Activated naive CD4-positive, alpha-beta T cell treated with anti-CD3 and anti-CD28 coated beads, Interleukin-2, amount 50 U/mL, for 24 hours (primary cell): Measurements from ENCODE around the gene SLC26A9.
"Not testable (repeated sequence)": the region's sequence is repeated elsewhere in the genome, so short reads cannot be mapped to it uniquely, and the experiment has no call there.

Source experiments
- H3K27ac Mint-ChIP-seq: one replicate; pipeline ENCODE4 v1.8.0; 2021; ENCODE audit warnings: mild to moderate bottlenecking, mixed read lengths
- H3K27me3 Mint-ChIP-seq: one replicate; pipeline ENCODE4 v1.8.0; 2021; ENCODE audit warnings: mixed read lengths
- H3K36me3 Mint-ChIP-seq: one replicate; pipeline ENCODE4 v1.8.0; 2021; ENCODE audit warnings: mixed read lengths
- H3K4me1 Mint-ChIP-seq: one replicate; pipeline ENCODE4 v1.8.0; 2021; ENCODE audit warnings: mixed read lengths
- H3K4me3 Mint-ChIP-seq: one replicate; pipeline ENCODE4 v1.8.0; 2021; ENCODE audit warnings: mild to moderate bottlenecking, mixed read lengths
- H3K9me3 Mint-ChIP-seq: one replicate; pipeline ENCODE4 v1.8.0; 2021; ENCODE audit warnings: mixed read lengths

SLC26A9 gene

DNA sequence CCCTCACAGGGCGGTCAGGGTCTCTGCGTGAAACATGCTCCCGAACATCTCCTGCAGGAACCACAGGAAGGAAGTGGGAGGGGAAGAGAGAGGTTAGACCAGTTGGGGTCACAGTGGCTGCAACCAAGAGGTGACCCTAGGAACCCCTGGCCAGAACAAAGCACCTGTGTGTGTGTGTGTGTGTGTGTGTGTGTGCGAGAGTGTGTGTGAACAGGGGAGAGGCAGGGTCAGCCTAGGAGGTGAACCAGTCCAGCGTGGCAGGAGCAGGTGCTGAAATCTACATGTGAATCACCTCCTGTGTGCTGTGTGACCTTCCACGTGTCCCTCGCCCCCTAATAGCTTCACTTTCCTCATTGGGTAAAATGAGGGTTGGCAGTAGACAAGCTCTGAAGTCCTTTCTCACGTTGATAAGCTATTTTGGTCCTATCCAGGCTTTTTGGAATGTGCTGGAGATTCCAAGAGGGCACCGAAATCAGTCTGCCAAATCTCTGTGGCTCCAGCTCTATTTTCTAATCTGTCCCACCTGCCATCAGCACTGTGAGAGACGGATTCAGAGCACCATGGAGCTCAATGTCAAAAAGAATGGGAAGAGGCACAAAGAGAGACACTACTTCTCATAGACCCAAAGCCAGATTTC is 27.8 kb downstream of the SLC26A9 start:
- no peak overlapping the region for H3K27ac Mint-ChIP-seq
- no peak overlapping the region for H3K4me3 Mint-ChIP-seq
- no peaks in the 10 kb centered on the region for H3K9me3 Mint-ChIP-seq
- no peaks in the 10 kb centered on the region for H3K4me1 Mint-ChIP-seq
- peaks cover 3% of the 10 kb centered on the region for H3K27me3 Mint-ChIP-seq
- no peaks in the 10 kb centered on the region for H3K36me3 Mint-ChIP-seq

GRCh38 chr1:205914730-205915129 is 28.5 kb downstream of the SLC26A9 start:
- H3K4me3 Mint-ChIP-seq, result no peak overlapping the region
- H3K27me3 Mint-ChIP-seq, result peaks cover 1% of the 10 kb centered on the region
- no peaks in the 10 kb centered on the region for H3K4me1 Mint-ChIP-seq
- H3K9me3 Mint-ChIP-seq, result no peaks in the 10 kb centered on the region
- H3K36me3 Mint-ChIP-seq, result no peaks in the 10 kb centered on the region
- no peak overlapping the region for H3K27ac Mint-ChIP-seq

- Mint-ChIP-seq H3K4me3 (no peak overlapping the region), H3K36me3 (no peaks in the 10 kb centered on the region), H3K27ac (no peak overlapping the region), H3K9me3 (no peaks in the 10 kb centered on the region), H3K27me3 (peaks cover 1% of the 10 kb centered on the region), H3K4me1 (no peaks in the 10 kb centered on the region)
These were observed 29.1 kb downstream of the SLC26A9 start for GRCh38 chr1:205914155-205914507.

GRCh38 chr1:205913451-205914154 is 29.7 kb downstream of the SLC26A9 start:
- no peaks in the 10 kb centered on the region for H3K36me3 Mint-ChIP-seq
- no peak overlapping the region for H3K4me3 Mint-ChIP-seq
- no peak overlapping the region for H3K27ac Mint-ChIP-seq
- H3K9me3 Mint-ChIP-seq, result no peaks in the 10 kb centered on the region
- no peaks in the 10 kb centered on the region for H3K4me1 Mint-ChIP-seq
- peaks cover 1% of the 10 kb centered on the region for H3K27me3 Mint-ChIP-seq

- Mint-ChIP-seq H3K27me3 (no peaks in the 10 kb centered on the region), H3K4me3 (no peak overlapping the region), H3K9me3 (no peaks in the 10 kb centered on the region), H3K27ac (no peak overlapping the region), H3K4me1 (no peaks in the 10 kb centered on the region), H3K36me3 (no peaks in the 10 kb centered on the region)
These were observed 35.5 kb downstream of the SLC26A9 start for GRCh38 chr1:205907794-205908193.

DNA sequence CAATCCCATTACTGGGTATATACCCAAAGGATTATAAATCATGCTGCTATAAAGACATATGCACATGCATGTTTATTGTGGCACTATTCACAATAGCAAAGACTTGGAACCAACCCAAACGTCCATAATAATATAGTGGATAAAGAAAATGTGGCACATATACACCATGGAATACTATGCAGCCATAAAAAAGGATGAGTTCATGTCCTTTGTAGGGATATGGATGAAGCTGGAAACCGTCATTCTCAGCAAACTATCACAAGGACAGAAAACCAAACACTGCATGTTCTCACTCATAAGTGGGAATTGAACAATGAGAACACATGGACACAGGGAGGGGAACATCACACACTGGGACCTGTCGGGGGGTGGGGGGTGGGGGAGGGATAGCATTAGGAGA is 38.2 kb downstream of the SLC26A9 start:
- H3K27ac Mint-ChIP-seq, H3K36me3 Mint-ChIP-seq, H3K4me3 Mint-ChIP-seq, H3K27me3 Mint-ChIP-seq, H3K4me1 Mint-ChIP-seq, H3K9me3 Mint-ChIP-seq: not testable (repeated sequence)

DNA sequence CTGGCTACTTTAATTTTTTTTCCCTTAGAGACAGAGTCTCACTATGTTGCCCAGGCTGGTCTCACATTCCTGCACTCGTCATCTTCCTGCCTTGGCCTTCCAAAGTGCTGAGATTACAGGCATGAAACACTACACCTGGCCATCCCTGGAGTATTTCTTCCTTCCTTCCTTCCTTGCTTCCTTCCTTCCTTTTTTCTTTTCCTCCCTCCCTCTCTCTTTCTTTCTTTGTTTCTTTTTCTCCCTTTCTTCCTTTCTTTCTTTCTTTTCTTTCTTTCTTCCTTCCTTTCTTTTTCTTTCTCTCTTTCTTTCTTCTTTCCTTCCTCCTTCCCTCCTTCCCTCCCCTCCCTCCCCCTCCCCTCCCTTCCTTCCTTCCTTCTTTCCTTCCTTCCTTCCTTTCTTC is 46.9 kb downstream of the SLC26A9 start:
- Mint-ChIP-seq H3K27ac (no peak overlapping the region), H3K27me3 (peaks cover 1% of the 10 kb centered on the region), H3K4me1 (no peaks in the 10 kb centered on the region), H3K9me3 (no peaks in the 10 kb centered on the region), H3K36me3 (peaks cover 16% of the 10 kb centered on the region), H3K4me3 (no peak overlapping the region)

- H3K36me3 Mint-ChIP-seq, result peaks cover 18% of the 10 kb centered on the region
- H3K27me3 Mint-ChIP-seq, H3K4me1 Mint-ChIP-seq, H3K9me3 Mint-ChIP-seq, H3K27ac Mint-ChIP-seq, H3K4me3 Mint-ChIP-seq: not testable (repeated sequence)
These were observed 49.1 kb downstream of the SLC26A9 start for GRCh38 chr1:205894119-205894518.

GRCh38 chr1:205892175-205892574 is 51.1 kb downstream of the SLC26A9 start:
- not testable (repeated sequence) for H3K4me1 Mint-ChIP-seq, H3K4me3 Mint-ChIP-seq, H3K27me3 Mint-ChIP-seq, H3K9me3 Mint-ChIP-seq, H3K27ac Mint-ChIP-seq
- peaks cover 22% of the 10 kb centered on the region for H3K36me3 Mint-ChIP-seq

- H3K4me3 Mint-ChIP-seq, H3K27me3 Mint-ChIP-seq, H3K27ac Mint-ChIP-seq, H3K9me3 Mint-ChIP-seq, H3K4me1 Mint-ChIP-seq: not testable (repeated sequence)
- H3K36me3 Mint-ChIP-seq, result peaks cover 19% of the 10 kb centered on the region
These were observed 51.8 kb downstream of the SLC26A9 start for GRCh38 chr1:205891481-205891880.

DNA sequence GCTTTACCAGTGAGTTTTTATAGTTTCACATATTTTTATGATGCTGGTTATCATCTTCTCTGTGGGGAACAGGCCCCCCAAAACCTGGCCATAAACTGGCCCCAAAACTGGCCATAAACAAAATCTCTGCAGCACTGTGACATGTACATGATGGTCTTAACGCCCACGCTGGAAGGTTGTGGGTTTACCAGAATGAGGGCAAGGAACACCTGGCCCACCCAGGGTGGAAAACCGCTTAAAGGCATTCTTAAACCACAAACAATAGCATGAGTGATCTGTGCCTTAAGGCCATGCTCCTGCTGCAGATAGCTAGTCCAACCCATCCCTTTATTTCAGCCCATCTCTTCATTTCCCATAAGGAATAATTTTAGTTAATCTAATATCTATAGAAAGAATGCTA is 52.6 kb downstream of the SLC26A9 start:
- H3K4me1 Mint-ChIP-seq, H3K27ac Mint-ChIP-seq, H3K4me3 Mint-ChIP-seq, H3K9me3 Mint-ChIP-seq, H3K27me3 Mint-ChIP-seq: not testable (repeated sequence)
- H3K36me3 Mint-ChIP-seq, result peaks cover 16% of the 10 kb centered on the region

GRCh38 chr1:205889706-205890105 is 53.5 kb downstream of the SLC26A9 start:
- H3K4me3 Mint-ChIP-seq, H3K27ac Mint-ChIP-seq, H3K4me1 Mint-ChIP-seq, H3K27me3 Mint-ChIP-seq, H3K9me3 Mint-ChIP-seq: not testable (repeated sequence)
- H3K36me3 Mint-ChIP-seq, result peaks cover 11% of the 10 kb centered on the region

DNA sequence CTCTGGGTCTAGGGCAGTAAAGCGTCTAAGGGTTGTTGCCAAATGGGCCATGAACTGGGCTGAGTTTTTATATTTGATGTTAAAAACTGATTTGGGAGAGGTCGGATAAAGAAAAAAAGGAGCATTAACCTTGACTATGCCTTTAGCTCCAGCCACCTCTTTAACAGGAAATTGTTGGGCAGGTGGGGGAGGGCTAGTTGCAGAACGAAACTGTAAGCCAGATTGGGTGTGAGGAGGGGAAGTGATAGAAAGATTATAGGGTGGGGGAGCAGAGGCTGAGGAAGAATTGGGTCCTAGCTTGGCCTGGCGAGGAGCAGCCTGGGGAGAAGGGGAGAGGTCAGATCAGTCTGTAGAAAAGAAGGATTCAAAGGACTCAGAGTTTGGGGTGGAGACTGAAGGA is 54.2 kb downstream of the SLC26A9 start:
- not testable (repeated sequence) for H3K4me1 Mint-ChIP-seq, H3K27ac Mint-ChIP-seq, H3K4me3 Mint-ChIP-seq, H3K27me3 Mint-ChIP-seq, H3K36me3 Mint-ChIP-seq, H3K9me3 Mint-ChIP-seq

- Mint-ChIP-seq H3K27me3 (no peaks in the 10 kb centered on the region), H3K9me3 (peaks cover 4% of the 10 kb centered on the region), H3K36me3 (peaks cover 8% of the 10 kb centered on the region), H3K4me3 (no peak overlapping the region), H3K27ac (no peak overlapping the region), H3K4me1 (peaks cover 3% of the 10 kb centered on the region)
These were observed 59.5 kb downstream of the SLC26A9 start for GRCh38 chr1:205883792-205884191.

DNA sequence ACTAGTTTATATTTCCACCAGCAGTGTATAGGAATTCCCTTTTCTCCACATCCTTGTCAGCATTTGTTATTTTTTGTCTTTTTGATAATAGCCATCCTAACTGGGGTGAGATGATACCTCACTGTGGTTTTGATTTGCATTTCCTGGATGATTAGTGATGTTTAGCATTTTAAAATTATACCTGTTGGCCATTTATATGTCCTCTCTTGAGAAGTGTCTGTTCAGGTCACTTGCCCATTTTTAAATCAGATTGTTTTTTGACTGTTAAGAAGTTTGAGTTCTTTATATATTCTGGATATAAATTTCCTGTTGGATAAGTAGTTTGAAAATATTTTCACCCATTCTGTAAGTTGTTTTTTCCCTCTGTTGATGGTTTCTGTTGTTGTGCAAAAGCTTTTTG is 62.3 kb downstream of the SLC26A9 start:
- Mint-ChIP-seq H3K27me3 (no peaks in the 10 kb centered on the region), H3K9me3 (peaks cover 15% of the 10 kb centered on the region), H3K4me3 (no peak overlapping the region), H3K4me1 (no peaks in the 10 kb centered on the region), H3K27ac (no peak overlapping the region), H3K36me3 (peaks cover 14% of the 10 kb centered on the region)

DNA sequence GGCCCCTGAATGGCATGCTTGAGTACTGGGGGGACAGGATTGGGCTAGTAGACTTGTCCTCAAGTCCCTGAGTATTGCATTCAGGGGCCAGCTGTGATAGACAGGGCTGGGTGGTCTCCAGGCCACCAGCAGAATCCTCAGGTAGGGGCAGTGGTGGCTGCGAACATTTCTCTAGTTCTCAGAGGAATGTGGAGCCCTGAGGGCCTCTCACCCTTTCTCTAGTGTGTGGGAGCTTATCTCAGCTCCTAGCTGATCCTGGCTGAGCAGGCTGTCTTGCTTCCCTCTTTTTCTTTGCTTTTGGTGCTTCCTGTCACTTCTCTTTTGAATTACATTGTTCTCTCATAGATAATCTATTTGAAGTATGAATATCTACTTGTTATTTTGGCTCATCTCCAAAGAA is 63.3 kb downstream of the SLC26A9 start:
- H3K4me3 Mint-ChIP-seq, result no peak overlapping the region
- peaks cover 15% of the 10 kb centered on the region for H3K9me3 Mint-ChIP-seq
- H3K36me3 Mint-ChIP-seq, result peaks cover 14% of the 10 kb centered on the region
- H3K4me1 Mint-ChIP-seq, result no peaks in the 10 kb centered on the region
- no peak overlapping the region for H3K27ac Mint-ChIP-seq
- no peaks in the 10 kb centered on the region for H3K27me3 Mint-ChIP-seq

DNA sequence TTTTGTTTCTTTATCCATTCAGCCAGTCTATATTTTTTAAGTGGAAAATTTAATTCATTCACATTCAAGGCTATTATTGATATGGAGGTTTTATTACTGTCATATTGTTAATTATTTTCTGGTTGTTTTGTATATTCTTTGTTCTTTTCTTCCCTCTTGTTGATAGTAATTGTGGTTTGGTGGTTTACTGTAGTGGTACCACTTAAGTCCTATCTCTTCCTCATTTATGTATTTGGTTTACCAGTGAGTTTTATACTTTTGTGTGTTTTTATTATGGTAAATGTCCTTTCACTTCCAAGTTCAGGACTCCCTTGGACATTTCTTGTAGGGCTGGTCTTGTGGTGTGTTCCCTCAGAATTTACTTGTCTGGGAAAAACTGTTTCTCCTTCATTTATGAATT is 65.2 kb downstream of the SLC26A9 start:
- peaks cover 15% of the 10 kb centered on the region for H3K9me3 Mint-ChIP-seq
- H3K27ac Mint-ChIP-seq, result no peak overlapping the region
- peaks cover 12% of the 10 kb centered on the region for H3K36me3 Mint-ChIP-seq
- no peak overlapping the region for H3K4me3 Mint-ChIP-seq
- no peaks in the 10 kb centered on the region for H3K4me1 Mint-ChIP-seq
- no peaks in the 10 kb centered on the region for H3K27me3 Mint-ChIP-seq
